ENCODE measurements around the gene EPB41L2.
"Not testable (repeated sequence)": the region's sequence is repeated elsewhere in the genome, so short reads cannot be mapped to it uniquely, and the experiment has no call there.

Gene EPB41L2

DNA sequence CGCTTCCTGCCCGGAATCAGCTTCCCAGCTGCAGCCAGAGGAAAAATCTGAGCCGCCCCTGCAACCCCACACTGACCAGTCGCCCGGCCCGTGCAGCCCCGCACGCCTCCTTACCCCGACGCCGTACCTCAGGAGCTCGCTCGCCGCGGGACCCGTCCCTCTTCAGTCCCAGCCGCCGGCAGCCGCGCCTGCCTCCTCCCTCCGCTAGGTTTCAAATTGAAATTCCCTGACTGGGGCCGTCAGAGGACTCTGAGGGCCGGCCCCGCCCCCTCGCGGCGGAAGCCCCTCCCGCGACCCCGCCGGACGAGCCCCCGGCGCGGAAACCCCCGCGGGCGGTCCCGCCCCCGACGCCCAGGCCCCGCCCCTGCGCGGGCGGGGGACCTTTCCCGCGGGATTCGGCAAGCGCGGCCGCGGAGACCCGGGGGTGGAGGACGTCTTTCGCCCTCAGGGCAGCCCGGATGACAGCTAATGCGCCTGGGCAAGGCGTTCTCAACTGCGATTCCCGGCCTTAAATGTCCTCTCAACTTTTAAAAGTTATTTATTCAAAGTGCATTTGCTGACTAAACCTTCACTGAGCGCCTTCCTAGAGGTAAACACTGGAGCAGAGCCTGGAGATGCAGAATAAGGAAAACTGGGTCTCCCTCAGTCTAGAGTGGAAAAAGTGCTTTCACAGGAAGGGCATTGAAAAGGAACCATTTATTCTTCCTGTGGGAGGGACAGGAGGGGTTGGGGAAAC is at the start of gene EPB41L2:
Gene EPB41L2 (minus strand): TSS at position 218 of the 736 bp plus-strand sequence. CDS start 106,760 bp downstream, outside the sequence.
- DNase-seq, result peak; percentile 55 to 83

DNA sequence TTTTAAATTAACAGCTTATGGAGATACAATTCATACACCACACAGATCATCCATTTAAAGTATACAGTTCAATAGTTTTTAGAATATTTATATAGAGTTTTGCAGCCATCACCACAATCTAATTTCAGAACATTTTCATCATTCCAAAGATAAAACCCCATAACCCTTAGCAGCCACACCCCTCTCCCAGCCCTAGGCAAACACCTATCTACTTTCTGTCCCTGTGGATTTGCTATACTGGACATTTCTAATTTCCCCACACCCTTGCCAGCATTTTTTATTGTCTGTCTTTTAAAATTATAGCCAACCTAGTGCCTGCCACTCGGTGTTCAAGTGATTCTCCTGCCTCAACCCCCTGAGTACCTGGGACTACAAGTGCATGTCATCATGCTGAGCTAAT is 49.2 kb upstream of the EPB41L2 start:
- DNase-seq, result no peak

DNA sequence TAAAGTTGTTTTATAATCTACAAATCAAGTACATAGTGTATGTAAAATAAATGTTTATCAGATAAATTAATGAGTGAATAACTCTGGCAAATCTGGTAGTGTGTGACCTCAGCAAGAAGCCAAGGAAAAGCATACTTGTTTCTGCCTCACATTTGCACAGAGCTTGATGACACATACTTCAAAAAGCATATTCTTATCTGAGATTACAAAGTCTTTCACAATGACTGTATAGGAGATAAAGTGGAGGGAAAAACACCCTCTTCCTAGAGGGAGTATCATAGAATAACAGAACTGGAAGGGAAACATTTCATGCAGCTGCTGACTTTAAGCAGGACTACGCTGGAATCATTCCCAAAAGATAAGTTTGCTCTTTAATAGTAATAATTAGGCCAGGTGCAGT is 44.1 kb upstream of the EPB41L2 start:
- no peak for DNase-seq

DNA sequence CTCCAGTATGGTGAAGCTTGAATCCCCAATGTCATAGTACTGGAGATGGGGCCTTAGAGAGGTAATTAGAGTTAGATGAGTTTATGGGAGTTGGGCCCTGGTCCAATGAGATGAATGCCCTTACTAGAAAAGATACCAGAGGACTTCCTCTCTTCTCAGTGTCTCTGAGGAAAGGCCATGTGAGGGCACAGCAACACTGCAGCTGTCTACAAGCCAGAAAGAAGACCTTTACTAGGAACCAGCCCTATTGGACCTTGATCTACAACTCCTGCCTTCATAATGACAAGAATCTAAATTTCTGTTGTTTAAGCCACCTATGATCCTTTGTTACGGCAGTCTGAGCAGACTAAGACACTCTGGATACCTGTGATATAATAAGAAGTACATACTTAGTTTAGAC is 40.9 kb upstream of the EPB41L2 start:
- no peak for DNase-seq

DNA sequence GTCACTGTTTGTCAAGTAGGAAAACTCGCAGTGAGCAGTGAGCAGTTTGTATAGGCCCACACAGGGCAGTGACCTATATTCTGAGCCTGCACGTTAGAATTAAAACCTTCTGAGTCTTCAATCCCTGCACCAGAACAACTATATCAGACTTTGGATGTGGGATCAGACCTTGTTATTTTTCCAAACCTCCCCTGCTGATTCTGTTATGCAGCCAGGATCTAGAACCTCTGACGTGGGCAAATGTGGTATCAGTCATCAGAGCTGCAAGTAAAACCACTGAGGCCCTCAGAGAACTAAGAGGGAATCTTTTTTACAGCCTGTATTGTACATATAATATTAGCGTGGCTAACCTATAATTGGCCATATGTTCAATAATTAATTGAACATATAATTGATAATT is 40.3 kb upstream of the EPB41L2 start:
- no peak for DNase-seq

DNA sequence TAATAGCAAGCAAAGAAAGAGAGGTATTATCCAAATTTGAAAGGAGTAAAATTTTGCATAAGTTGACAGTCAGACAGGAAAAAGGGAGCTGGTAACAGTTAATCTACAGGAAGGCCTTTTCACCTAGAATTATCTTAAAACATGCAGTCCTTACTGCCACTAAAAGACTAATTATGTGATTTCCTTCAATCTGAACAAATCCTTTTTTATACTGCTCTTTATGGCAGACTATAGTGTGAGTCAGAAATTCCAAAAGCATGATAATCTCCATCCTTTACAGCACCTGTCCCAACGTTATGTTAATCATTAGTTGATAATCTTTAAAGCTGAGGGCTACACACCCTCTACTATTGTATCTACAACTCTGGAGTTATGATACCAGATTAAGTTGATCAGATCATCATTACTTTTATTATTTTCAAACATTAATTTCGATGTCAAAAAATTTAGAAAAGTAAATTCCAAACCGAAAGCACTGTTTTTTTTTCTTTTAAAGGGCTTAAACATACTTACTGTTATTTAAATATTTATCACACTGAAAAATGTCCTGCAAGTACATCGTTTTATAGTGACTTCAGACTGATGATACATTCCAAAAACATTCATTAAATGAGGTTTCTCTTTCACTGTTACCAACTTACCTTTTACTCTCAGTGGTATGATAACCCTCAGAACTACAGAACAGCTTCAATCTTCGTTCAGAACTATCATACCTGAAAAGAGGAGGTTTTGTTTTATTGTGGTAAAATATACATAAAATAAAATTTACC is 39.1 kb upstream of the EPB41L2 start:
- DNase-seq, result no peak

DNA sequence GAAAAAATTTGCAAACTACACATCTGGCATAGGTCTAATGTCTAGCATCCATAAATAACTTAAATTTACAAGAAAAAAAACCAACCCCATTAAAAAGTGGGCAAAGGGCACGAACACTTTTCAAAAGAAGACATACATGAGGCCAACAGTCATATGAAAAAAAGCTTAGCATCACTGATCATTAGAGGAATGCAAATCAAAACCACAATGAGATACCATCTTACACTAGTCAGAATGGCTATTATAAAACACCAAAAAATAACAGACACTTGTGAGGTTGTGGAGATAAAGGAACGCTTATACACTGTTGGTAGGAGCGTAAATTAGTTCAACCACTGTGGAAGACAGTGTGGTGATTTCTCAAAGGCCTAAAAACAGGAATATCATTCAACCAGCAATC is 33.7 kb upstream of the EPB41L2 start:
- DNase-seq, result no peak

DNA sequence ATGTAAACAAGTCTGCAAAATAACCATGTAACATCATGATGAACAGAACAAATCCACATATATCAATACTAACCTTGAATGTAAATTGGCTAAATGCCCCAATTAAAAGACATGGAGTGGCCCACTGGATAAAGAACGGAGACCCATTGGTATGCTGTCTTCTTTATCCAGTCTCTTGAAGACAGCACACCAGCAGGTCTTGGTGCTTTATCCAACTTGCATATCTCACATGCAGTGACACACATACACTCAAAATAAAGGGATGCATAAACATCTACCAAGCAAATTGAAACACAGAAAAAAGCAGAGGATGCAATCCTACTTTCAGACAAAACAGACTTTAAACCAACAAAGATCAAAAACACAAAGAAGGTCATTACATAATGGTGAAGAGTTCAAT is 30.3 kb upstream of the EPB41L2 start:
- DNase-seq, result no peak

DNA sequence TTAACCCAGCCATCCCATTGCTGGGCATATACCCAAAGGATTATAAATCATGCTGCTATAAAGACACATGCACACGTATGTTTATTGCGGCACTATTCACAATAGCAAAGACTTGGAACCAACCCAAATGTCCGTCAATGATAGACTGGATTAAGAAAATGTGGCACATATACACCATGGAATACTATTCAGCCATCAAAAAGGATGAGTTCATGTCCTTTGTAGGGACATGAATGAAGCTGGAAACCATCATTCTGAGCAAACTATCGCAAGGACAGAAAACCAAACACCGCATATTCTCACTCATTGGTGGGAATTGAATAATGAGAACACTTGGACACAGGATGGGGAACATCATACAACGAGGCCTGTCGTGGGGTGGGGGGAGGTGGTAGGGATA is 28.9 kb upstream of the EPB41L2 start:
- DNase-seq, result not testable (repeated sequence)

DNA sequence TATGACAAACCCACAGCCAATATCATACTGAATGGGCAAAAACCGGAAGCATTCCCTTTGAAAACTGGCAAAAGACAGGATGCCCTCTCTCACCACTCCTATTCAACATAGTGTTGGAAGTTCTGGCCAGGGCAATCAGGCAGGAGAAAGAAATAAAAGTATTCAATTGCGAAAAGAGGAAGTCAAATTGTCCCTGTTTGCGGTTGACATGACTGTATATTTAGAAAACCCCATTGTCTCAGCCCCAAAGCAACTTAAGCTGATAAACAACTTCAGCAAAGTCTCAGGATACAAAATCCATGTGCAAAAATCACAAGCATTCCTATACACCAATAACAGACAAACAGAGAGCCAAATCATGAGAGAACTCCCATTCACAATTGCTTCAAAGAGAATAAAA is 27.3 kb upstream of the EPB41L2 start:
- not testable (repeated sequence) for DNase-seq

DNA sequence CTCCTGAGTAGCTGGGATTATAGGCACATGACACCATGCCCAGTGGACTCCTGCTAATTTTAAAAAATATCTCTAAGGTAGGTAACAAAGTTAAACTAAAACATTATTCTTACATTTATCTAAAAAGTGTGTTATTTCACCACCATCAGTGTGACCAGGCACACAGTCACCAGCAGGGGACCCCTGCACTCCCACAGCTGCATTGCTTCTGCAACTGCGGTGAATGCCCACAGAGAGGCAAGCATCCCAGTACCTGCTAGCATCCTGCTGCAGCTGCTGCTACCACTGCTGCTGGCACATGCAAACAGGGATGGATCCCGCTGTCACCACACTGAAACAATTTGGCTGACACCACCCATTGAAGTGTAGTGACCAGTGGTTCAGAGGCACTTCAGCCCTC is 21.9 kb upstream of the EPB41L2 start:
- DNase-seq, result no peak

DNA sequence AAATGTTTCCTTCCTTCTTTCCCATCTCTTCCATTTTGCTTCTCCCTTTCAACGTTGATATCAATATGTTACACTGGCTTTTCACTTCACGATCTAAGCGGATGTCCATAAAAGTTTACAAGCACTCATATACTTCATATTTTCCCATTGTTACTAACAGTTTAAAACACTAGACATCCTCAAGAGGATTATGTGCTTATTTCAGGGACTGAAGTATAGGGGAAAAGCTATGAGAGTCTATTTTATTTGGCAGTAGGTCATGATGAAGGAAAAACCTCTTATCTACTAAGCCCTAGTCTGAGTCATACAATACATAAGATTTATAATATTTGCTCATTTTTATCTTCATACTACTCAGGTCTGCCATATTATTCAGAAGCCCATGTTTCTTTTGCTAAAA is 20.6 kb upstream of the EPB41L2 start:
- DNase-seq, result no peak

DNA sequence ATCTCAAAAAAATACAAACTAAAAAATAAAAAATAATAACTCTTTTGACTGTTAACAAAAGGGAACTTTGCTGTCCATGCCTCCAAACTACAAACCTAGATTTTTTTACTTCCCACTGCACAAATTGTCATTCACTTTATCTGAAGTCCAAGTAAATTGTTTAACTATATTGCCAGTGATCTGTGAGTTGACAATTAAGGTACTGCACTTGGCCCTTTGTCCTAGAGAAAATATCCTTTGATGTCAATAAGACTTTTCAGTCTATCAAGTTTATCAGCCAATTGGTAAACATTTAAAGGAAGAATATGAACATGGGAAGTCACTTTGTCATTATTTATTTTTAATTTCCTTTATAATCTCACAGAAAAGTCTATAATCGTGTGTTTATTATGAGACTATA is 19.3 kb upstream of the EPB41L2 start:
- no peak for DNase-seq

DNA sequence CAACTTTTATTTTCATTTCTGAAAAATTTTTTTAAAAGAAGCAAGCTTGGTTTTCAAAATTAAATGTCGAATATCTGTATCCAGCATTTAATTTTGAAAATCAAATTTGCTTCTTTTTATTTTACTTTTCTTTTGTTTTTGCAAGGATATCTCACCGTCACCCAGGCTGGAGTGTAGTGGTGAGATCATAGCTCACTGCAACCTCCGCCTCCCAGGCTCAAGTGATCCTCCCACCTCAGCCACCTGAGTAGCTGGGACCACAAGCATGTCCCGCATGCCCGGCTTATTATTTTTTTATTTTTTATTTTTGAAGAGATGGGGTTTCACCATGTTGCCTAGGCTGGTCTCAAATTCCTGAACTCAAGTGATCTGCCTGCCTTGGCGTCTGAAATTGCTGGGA is 17.0 kb upstream of the EPB41L2 start:
- no peak for DNase-seq

DNA sequence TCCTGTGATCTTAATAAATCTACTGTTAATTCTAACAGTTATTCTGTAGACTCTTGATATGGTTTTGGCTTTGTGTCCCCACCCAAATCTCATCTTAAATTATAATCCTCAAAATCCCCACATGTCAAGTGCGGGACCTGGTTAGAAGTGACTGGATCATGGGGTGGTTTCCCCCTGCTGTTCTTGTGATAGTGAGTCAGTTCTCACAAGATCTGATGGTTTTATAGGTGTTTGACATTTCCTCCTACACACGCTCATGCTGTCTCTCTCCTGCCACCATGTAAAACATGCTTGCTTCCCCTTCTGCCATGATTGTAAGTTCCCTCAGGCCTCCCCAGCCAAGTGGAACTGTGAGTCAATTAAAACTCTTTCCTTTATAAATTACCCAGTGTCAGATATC is 10.5 kb upstream of the EPB41L2 start:
- no peak for DNase-seq

DNA sequence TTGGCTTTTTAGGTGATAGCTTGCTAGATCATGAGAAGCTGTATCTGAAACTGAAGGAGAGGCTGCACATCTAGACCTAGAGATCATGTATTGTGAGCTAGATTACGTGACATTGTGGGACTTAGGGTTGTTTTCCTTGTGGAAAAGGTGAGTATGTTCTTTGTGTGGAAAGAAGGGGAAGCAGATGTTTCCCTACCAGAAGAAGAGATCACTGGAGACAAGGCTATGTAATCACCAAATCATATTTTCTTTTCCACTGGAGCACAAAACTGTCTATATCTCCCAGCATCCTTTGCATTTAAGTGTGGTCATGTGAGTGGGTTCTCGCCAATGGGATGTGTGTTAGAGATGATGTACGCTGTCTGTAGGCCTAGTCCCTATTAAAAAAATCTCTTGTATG is 7.0 kb upstream of the EPB41L2 start:
- DNase-seq, result no peak

DNA sequence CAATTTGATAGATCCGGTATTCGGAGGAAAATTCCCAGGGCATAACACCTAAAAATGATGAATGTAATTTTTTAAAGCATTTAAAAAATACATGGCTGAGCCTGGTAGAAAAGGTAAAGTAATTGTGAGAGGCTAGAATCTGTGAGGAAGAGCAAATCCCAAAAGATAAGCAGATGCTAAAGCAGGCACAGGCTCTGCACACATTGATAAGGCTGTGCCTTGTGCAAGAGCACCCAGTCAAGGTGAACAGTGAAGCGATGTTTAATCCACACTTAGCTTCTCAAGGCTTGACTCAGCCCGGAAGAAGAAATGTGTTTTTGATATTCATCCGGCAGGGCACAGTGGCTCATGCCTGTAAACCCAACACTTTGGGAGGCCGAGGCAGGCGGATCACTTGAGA is 5.1 kb upstream of the EPB41L2 start:
- no peak for DNase-seq

DNA sequence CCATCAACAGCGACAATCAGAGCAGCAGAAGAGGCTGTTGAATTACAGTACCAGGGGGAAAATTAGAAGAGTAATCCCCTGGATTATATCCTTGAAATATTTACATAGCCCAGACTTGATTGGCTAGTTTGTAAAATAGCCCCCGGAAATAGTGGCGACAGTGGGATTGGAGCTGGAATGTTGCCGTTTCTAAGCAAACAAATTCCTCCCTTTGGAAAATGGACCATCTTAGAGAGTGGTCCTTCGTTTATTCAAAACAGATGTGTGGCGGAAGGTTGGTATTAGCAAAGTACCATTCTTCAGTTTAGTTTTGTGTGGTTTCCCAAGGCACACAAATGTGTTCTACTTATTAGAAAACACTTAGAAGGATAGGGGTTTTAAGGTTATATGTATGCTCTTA is 4.5 kb upstream of the EPB41L2 start:
- DNase-seq, result no peak

DNA sequence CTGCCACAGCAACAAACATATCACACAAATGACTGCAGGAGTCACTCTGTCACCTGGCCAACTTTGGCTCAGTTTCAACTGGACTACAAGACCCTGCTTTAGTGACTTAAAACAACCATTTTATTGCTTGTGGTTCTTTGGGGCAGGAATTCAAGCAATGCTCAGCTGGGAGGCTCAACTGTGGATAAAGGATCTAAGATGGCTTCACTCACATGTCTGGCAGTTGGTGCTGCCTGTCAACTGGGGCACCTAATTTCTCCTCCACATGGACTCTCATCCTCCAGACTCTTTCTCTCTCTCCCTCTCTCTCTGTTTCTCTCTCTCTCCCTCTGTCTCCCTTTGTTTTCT is 2.8 kb upstream of the EPB41L2 start:
- no peak for DNase-seq

DNA sequence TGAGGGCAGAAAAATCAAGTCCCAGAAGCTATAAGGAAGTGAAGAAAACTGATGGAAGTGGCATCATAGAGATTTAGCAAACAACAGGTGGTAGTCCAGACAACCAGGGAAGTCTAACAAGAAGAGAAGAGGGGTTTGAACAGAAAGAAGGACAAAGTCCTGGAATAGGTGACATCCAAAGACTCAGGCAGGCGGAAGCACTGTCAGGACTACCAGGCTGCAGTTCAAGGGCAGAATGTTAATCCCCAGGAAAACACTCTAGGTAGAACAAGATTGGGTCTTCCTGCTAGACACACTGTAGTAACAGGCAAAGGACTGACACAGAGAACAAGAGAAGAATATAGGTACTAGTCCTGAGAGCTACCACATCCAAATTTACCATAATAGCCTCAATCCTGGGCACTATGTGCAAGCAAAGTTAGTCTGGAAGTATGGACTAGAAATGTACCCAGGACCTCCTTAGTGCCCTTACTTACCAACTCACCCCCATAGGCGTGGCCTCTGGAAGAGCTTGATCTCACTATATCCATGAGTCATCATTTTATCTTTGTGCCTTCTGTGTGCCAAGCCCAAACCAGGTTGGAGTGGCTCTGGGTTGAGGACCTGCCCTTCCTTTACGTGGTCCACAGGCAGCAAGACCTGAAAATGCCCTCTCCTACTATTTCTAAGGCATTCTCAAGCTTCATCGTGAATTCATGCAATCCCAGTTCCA is 2.2 kb upstream of the EPB41L2 start:
- DNase-seq, result no peak

DNA sequence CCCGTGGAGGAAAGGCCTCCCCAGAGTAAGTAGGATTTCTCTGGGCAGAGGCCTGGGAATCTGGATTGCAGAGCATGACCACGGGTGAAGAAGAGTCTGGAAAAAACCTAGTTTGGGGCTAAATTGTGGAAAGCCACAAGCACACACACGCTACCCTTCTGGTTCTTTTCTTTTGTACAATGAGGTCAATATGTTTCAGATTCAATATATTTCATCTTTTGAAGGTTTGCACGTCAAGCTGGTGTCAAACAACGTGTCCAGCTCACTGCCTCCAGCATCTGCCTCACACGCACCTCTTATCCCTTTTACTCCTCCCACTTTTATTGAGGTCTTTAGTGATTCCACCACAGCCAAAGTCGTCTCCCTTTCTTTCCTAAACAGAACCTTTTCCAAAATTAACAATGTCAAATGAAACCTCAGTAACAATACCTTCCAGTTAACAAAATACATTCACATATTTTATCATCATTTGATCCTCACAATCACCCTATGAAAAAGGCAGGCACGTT is 773 bp upstream of the EPB41L2 start:
- DNase-seq, result no peak

DNA sequence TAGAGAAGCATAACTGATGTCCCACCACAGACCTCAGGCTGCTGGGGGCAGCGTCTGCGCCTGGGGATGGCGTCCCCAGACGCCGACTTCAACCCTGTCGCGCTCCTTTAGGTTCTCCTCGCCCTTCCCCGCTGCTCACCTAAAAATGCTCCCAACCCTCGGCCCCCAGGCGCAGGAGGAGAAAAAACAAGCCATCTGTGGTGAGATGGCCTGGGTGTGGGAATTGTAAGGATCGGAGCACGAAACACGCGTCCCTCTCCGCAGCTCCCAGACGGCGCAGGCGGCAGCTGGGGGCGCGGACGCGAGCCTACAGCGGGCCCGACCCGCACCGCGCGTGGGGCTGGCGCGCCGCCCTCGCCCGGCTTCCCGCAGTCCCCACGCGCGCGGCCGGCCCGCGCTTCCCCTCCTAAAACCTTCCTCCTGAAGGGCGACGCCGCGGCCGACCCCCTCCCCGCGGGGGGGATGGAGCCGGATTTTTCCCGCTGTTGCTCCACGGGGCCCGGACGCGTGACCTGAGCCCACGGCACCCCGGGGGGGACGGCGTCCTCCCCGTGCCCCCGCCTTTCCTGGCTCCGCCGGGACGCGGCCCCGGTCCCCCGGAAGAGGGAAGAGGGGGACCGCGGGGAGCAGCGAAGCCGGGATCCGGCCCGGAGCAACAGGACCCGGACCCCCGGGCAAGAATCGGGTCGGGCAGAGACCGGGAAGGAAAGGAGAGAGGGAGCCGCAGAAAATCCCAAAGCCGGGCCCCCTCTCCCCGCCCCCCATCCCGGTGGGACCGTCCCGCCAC is 611 bp downstream of the EPB41L2 start:
- DNase-seq, result no peak

DNA sequence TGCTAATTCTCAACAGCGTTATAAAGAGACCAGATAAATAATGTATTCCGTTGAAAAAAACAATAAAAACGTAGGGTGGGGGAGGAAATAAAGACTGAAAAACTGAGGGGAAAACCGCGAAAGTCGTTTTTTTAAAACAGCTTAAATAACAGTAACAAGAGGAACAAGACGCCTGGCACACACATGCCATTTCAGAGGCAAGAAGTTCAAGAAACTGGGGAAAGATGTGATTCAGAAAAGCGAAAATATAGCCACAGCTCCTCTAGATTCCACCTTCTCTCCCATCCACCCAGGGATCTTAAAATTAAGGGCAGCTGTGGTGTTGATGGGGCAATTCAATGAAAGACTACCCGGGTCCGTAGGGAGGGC is 1.3 kb downstream of the EPB41L2 start:
- no peak for DNase-seq
